HG03097 (cell line): ENCODE measurements around the gene SCP2.
"Not testable (repeated sequence)": the region's sequence is repeated elsewhere in the genome, so short reads cannot be mapped to it uniquely, and the experiment has no call there.

Experiments
- ATAC-seq: cut with Tn5 transposase; IDR thresholded peaks from one replicate; pipeline ENCODE4 v1.9.1; 2021; ENCODE audit not compliant: unreplicated experiment, low FRiP score

The SCP2 gene

DNA sequence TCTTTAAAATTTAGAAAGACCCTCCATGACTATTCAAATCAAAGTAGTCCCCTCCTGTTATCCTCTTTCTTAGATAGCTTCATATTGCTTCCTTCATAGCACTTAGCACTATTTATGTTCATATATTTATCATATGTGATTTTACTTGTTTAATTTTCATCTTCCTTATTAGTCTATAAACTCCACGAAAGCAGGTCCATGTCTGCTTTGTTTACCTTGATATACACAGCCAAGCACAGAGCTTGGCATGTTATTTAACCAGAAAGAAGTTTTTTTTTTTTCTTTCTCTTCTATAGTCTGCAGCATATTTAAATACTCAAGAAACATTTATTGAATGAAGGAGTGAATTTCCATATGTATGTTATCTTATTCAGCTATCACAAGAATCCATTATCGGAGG, 36.0 kb downstream of the SCP2 start:
- ATAC-seq = no peak

GRCh38 chr1:52967666-52968065, 40.6 kb downstream of the SCP2 start:
- ATAC-seq = no peak

DNA sequence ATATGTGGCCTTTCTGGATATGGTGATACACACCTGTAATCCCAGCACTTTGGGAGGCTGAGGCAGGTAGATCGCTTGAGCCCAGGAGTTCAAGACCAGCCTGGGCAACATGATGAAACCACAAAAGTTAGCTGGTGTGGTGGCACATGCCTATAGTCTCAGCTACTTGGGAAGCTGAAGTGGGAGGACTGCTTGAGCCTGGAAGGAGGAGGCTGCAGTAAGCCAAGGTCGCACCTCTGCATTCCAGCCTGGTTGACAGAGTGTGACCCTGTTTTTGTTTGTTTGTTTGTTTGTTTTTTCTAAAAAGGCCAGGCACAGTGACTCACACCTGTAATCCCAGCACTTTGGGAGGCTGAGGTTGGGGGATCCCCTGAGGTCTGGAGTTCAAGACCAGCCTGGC, 42.2 kb downstream of the SCP2 start:
- ATAC-seq = not testable (repeated sequence)

- ATAC-seq = no peak
Measured at GRCh38 chr1:52970149-52970548, 43.1 kb downstream of the SCP2 start.

DNA sequence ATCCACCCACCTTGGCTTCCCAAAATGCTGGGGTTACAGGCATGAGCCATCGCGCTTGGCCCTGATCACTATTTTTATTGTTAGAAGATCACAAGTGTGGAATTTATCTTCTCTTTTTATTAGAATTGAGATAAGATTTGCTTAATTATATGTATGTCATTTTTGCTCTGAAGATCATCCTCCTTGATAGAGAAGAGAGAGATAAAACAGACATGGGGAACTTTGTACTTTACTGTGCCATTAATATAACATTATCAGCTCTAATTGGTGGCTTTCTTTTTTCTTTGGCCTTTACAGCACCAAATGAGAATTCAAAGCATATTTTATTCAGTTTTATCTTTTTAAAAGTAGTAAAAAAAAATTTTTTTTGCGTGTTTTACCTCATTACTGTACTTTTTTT, 46.8 kb downstream of the SCP2 start:
- ATAC-seq = no peak

GRCh38 chr1:52976183-52977035, 49.3 kb downstream of the SCP2 start:
- ATAC-seq = no peak

DNA sequence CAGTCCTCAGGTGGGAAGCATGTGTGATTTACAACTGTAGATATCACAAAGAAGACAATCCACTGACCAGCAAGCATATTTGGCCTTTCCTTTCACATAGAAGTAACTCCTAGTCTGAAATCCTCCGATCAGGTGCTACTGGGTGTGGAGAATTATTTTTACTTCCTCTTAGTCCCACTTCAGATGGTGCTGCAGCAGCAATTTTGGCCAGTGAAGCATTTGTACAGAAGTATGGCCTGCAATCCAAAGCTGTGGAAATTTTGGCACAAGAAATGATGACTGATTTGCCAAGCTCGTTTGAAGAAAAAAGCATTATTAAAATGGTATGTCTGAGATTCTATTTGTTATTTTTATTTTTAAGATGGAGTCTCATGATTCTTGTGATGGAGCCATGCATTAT, 51.0 kb downstream of the SCP2 start:
- ATAC-seq = no peak

GRCh38 chr1:52992733-52993132, 65.7 kb downstream of the SCP2 start:
- ATAC-seq = not testable (repeated sequence)

GRCh38 chr1:52994656-52995055, 67.6 kb downstream of the SCP2 start:
- no peak for ATAC-seq

DNA sequence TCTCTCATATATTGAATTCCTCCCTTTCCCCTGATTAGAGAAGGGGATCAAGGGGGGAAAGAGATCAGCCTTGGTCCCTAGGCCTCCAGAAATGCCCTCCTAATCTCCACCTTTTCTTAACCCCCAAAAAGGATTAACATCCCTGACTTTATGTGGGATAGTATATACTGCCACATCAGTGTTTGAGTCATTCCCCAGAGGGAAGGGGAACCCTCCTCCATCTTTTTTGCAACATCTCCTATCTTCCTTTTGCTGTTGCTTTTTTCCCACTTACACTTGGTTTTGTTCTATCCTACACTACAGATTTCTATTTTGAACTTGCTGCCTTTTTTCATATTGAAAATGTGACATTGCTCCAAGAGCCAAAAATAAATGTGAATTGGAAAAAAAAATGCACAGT, 69.6 kb downstream of the SCP2 start:
- ATAC-seq = no peak

DNA sequence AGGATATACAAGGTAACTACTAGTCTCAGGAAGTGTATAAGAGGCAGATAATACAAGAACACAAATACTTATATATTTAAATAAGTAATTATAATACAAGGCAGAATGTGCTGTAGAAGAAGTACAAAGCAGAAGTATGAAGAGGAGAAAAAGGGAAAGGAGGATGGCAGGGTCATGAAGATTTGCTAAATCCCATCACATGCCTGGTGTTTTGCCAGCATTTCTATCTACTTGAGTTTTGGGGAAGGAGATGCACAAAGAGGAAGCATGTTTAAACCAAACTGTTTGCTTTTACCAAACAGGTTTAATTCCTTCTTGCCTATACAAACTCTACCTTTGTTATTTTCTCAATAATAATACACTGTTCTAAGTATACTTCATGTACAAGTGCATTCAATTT, 74.1 kb downstream of the SCP2 start:
- ATAC-seq = no peak

DNA sequence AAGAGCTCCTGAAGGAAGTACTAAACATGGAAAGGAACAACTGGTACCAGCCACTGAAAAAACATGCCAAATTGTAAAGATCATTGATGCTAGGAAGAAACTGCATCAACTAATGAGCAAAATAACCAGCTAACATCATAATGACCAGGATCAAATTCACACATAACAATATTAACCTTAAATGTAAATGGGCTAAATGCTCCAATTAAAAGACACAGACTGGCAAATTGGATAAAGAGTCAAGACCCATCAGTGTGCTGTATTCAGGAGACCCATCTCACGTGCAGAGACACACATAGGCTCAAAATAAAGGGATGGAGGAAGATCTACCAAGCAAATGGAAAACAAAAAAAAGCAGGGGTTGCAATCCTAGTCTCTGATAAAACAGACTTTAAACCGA, 79.5 kb downstream of the SCP2 start:
- ATAC-seq = not testable (repeated sequence)

- ATAC-seq = not testable (repeated sequence)
Measured at GRCh38 chr1:53010247-53010646, 83.2 kb downstream of the SCP2 start.

DNA sequence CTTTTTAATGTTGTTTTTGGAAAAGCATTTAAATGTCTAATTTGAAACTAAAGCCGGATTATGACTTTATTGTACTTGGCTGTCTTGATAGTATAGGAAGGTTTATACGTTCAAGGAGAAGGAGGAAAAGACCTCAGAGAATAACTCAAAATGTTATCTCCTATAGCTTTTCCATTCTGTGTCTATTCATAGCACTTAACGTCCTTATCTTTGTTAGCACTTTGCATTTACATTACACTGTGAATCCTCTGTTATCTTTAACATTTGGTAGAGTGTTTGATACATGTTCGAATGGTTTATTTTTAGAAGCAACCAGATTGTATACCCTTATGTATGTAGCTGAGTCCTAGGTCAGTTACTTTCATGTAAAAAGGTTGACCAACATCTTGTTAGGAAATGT, 84.1 kb downstream of the SCP2 start:
- ATAC-seq = no peak

GRCh38 chr1:53014791-53015507, 87.9 kb downstream of the SCP2 start:
- peak; percentile 76 for ATAC-seq

DNA sequence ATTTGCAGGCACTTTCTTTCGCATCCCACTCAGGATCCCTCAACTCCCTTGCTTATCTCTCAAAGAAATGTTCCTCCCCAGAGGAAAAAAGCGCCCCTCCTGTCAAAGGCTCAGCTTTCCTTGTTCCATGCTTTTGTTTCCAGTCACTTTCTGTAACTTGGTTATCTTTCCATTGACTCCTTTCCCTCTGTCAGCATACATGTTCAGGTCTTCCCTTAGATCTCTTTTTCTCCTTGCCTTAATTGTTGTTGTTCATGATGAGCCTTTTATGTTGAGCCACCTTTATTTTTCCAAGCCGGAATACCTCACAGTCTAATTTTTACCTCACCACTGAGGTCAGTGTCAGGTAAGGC, 88.4 kb downstream of the SCP2 start:
- ATAC-seq = no peak

- no peak for ATAC-seq
Measured at GRCh38 chr1:53016705-53017104, 89.6 kb downstream of the SCP2 start.

GRCh38 chr1:53020588-53020987, 93.5 kb downstream of the SCP2 start:
- ATAC-seq = no peak

- ATAC-seq = no peak
Measured at GRCh38 chr1:53022179-53022578, 95.1 kb downstream of the SCP2 start.

GRCh38 chr1:53023546-53023945, 96.5 kb downstream of the SCP2 start:
- no peak for ATAC-seq

DNA sequence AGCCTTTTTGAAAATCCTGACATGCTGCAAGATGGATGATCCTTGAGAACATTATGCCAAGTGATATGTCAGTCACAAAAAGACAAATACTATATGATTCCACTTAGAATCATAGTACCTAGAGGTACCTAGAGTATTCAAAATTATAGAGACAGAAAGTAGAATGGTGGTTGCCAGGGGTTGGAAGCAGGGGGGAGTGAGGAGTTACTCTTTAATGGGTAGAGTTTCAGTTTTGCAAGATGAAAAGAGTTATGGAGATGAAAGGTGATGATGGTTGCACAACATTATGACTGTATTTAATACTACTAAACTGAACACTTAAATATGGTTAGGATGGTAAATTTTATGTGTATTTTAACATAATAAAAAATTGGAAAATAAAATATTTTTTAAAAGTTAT, 97.0 kb downstream of the SCP2 start:
- no peak for ATAC-seq
